Colonic mucosa (tissue), 4 donors: ENCODE data around the gene CTSF. TPM values are rescaled to one million over a fixed set of nuclear protein-coding genes. Genes with fewer than 3 reads are reported as not detected.

Experiments used
- DNase-seq: peaks from one replicate; pipeline ENCODE4 v3.0.0-alpha.2; 2020
- H3K27ac ChIP-seq: fragments of 200-600 bp; one replicate; pipeline ENCODE4 v1.8.0; 2021
- H3K27me3 ChIP-seq: fragments of 200-600 bp; one replicate; pipeline ENCODE4 v1.8.0; 2021
- H3K36me3 ChIP-seq: fragments of 200-600 bp; one replicate; pipeline ENCODE4 v1.8.0; 2021
- H3K4me1 ChIP-seq: fragments of 200-600 bp; one replicate; pipeline ENCODE4 v1.8.0; 2021; ENCODE audit warnings: mild to moderate bottlenecking
- H3K4me3 ChIP-seq: fragments of 200-600 bp; one replicate; pipeline ENCODE4 v1.8.0; 2021
- H3K9ac ChIP-seq, 2 donors: one replicate each; pipeline ENCODE4 v1.7.0; 2013; ENCODE audit warnings: control low read depth in 2 of 2, low read depth in 2 of 2, low read length in 2 of 2
- H3K9me3 ChIP-seq: fragments of 200-600 bp; one replicate; pipeline ENCODE4 v1.8.0; 2021
- intact Hi-C: fragments of 100-400 bp; cut with DNase I; formaldehyde crosslinking; loops from one replicate; pipeline ENCODE4 v1.14.1; 2022
- total RNA-seq, 2 donors: library from RNA; stranded (reverse); fragmentation: NEBNext Ultra II Directional in 1 of 2; extraction: Animal tissue kit (Norgen Biotek cat#: 25700) in 1 of 2; gene quantifications; one replicate each; pipeline ENCODE4 v1.2.1, GENCODE V29; 2021
- TF ChIP-seq, protein P1 (sequence below): fragments of 200-600 bp; IDR thresholded peaks from one replicate; pipeline ENCODE4 v1.8.0; 2022; ENCODE audit warnings: antibody characterized with exemption, mild to moderate bottlenecking
- donor health status: healthy.
- donor health status: DM: no; HTN: no; CAD: no.
- donor health status: DM: no; HTN: no; CAD: no.

CTSF gene
- total RNA-seq, 2 donors from 2014 or later, result 3.1 to 17.3 TPM

DNA sequence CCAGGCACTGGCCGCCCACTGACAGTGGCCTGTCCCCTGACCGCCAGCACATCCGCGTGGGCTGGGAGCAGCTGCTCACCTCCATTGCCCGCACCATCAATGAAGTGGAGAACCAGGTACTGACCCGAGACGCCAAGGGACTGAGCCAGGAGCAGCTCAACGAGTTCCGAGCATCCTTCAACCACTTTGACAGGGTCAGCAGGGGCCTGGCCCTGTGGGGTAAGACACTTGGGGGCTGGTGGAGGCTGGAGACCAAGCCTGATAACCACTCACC, 6.5 kb downstream of the CTSF start:
- intact Hi-C loops, result no loop called here
- Histone ChIP-seq H3K4me1 (no peaks in the 10 kb centered on the region), H3K4me3 (no peak overlapping the region), H3K27me3 (no peaks in the 10 kb centered on the region), H3K27ac (no peak overlapping the region), H3K9me3 (no peaks in the 10 kb centered on the region), H3K9ac (no peak overlapping the region), H3K36me3 (no peaks in the 10 kb centered on the region)
- TF ChIP-seq, protein P1, sequence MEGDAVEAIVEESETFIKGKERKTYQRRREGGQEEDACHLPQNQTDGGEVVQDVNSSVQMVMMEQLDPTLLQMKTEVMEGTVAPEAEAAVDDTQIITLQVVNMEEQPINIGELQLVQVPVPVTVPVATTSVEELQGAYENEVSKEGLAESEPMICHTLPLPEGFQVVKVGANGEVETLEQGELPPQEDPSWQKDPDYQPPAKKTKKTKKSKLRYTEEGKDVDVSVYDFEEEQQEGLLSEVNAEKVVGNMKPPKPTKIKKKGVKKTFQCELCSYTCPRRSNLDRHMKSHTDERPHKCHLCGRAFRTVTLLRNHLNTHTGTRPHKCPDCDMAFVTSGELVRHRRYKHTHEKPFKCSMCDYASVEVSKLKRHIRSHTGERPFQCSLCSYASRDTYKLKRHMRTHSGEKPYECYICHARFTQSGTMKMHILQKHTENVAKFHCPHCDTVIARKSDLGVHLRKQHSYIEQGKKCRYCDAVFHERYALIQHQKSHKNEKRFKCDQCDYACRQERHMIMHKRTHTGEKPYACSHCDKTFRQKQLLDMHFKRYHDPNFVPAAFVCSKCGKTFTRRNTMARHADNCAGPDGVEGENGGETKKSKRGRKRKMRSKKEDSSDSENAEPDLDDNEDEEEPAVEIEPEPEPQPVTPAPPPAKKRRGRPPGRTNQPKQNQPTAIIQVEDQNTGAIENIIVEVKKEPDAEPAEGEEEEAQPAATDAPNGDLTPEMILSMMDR, result no peak
- DNase-seq, result no peak

GRCh38 chr11:66561178-66561974, 7.0 kb downstream of the CTSF start:
- no peak for DNase-seq
- intact Hi-C loops, result no loop called here
- no peaks in the 10 kb centered on the region for H3K4me1 ChIP-seq
- no peaks in the 10 kb centered on the region for H3K27me3 ChIP-seq
- H3K27ac ChIP-seq, result no peak overlapping the region
- TF ChIP-seq, protein P1, result no peak
- H3K4me3 ChIP-seq, result no peak overlapping the region
- no peak overlapping the region for H3K9ac ChIP-seq
- H3K36me3 ChIP-seq, result no peaks in the 10 kb centered on the region
- no peaks in the 10 kb centered on the region for H3K9me3 ChIP-seq

- H3K9ac ChIP-seq, result no peak overlapping the region
- no peaks in the 10 kb centered on the region for H3K4me1 ChIP-seq
- H3K4me3 ChIP-seq, result no peak overlapping the region
- DNase-seq, result no peak
- H3K27ac ChIP-seq, result no peak overlapping the region
- TF ChIP-seq, protein P1, result no peak
- intact Hi-C loops, result no loop called here
- H3K9me3 ChIP-seq, result no peaks in the 10 kb centered on the region
- no peaks in the 10 kb centered on the region for H3K27me3 ChIP-seq
- H3K36me3 ChIP-seq, result no peaks in the 10 kb centered on the region
Observed at GRCh38 chr11:66559866-66560676, 8.3 kb downstream of the CTSF start.

- no peaks in the 10 kb centered on the region for H3K36me3 ChIP-seq
- TF ChIP-seq, protein P1, result no peak
- intact Hi-C loops, result no loop called here
- H3K9ac ChIP-seq, result no peak overlapping the region
- no peak overlapping the region for H3K4me3 ChIP-seq
- no peak overlapping the region for H3K27ac ChIP-seq
- H3K27me3 ChIP-seq, result no peaks in the 10 kb centered on the region
- H3K9me3 ChIP-seq, result no peaks in the 10 kb centered on the region
- no peak for DNase-seq
- no peaks in the 10 kb centered on the region for H3K4me1 ChIP-seq
Observed at GRCh38 chr11:66559142-66559865, 9.1 kb downstream of the CTSF start.

- intact Hi-C loops, result no loop called here
- Histone ChIP-seq H3K27ac (no peak overlapping the region), H3K27me3 (no peaks in the 10 kb centered on the region), H3K9me3 (no peaks in the 10 kb centered on the region), H3K4me3 (no peak overlapping the region), H3K4me1 (no peaks in the 10 kb centered on the region), H3K9ac (no peak overlapping the region), H3K36me3 (no peaks in the 10 kb centered on the region)
- TF ChIP-seq, protein P1, result no peak
- DNase-seq, result no peak
Observed at GRCh38 chr11:66557733-66558326, 10.6 kb downstream of the CTSF start.
